Measurements from ENCODE around the gene C19orf25. TPM values are rescaled to one million over a fixed set of nuclear protein-coding genes. Genes with fewer than 3 reads are reported as not detected.

Gene C19orf25
- total and polyA plus RNA-seq, 2 of the 13 experiments (the other 11 are each of a cell fraction or from before 2014, with no cell fraction given) = 14.2 to 32.4 TPM

GRCh38 chr19:1512671-1513498 lies 33.9 kb upstream of the C19orf25 start, which contains the start of gene ADAMTSL5 (continued):
- TF ChIP-seq ZNF496 (CRISPR knock-in tag; IDR thresholded peaks at IDR 0.05; ENCODE audit: insufficient replicate concordance) = no peak
- no peak for TF ChIP-seq DMTF1 (CRISPR knock-in tag; IDR thresholded peaks at IDR 0.05)
- no peak for TF ChIP-seq ZNF282 (IDR thresholded peaks at IDR 0.05; ENCODE audit: partially characterized antibody)
- TF ChIP-seq MATR3 (CRISPR knock-in tag; IDR thresholded peaks at IDR 0.05) = no peak
- no peak for TF ChIP-seq GATA4 (IDR thresholded peaks at IDR 0.05; ENCODE audit: borderline replicate concordance, low read depth)
- no peak for TF ChIP-seq ZNF724P (CRISPR knock-in tag; IDR thresholded peaks at IDR 0.05; ENCODE audit: borderline replicate concordance)
- TF ChIP-seq NR0B2 (CRISPR knock-in tag; IDR thresholded peaks at IDR 0.05) = no peak
- no peak for TF ChIP-seq ZSCAN25 (CRISPR knock-in tag; IDR thresholded peaks at IDR 0.05)
- TF ChIP-seq ZNF784 (CRISPR knock-in tag; IDR thresholded peaks at IDR 0.05; ENCODE audit: borderline replicate concordance) = no peak
- no peak; the same call in 1 of the 2 replicates for TF ChIP-seq ZNF441 (CRISPR knock-in tag; IDR thresholded peaks at IDR 0.05; ENCODE audit: borderline replicate concordance)
- TF ChIP-seq THAP11 (CRISPR knock-in tag; IDR thresholded peaks at IDR 0.05) = peak; percentile 55
- TF ChIP-seq FOSL2 (CRISPR knock-in tag; IDR thresholded peaks at IDR 0.05) = no peak
- TF ChIP-seq FOXP4 (CRISPR knock-in tag; IDR thresholded peaks at IDR 0.05) = no peak
- no peak for TF ChIP-seq ZNF510 (CRISPR knock-in tag; IDR thresholded peaks at IDR 0.05; ENCODE audit: low read depth)
- TF ChIP-seq MTERF4 (CRISPR knock-in tag; IDR thresholded peaks at IDR 0.05) = no peak
- TF ChIP-seq ZNF792 (CRISPR knock-in tag; IDR thresholded peaks at IDR 0.05) = no peak
- no peak for TF ChIP-seq HIVEP1 (CRISPR knock-in tag; IDR thresholded peaks at IDR 0.05)
- TF ChIP-seq SMAD1 (CRISPR knock-in tag; IDR thresholded peaks at IDR 0.05; ENCODE audit: borderline replicate concordance, low read depth) = no peak
- TF ChIP-seq ATF1 (CRISPR knock-in tag; IDR thresholded peaks at IDR 0.05) = no peak
- no peak for TF ChIP-seq KDM6A (CRISPR knock-in tag; IDR thresholded peaks at IDR 0.05; ENCODE audit: low read depth)
- no peak for TF ChIP-seq CC2D1A (CRISPR knock-in tag; IDR thresholded peaks at IDR 0.05)
